NB4 (cell line): ENCODE data around the gene CCDC39.

Experiments used
- DNase-seq: peaks from one replicate; pipeline ENCODE4 v3.0.0; 2010; ENCODE audit warnings: low read depth
- H3K4me3 ChIP-seq: one replicate; pipeline ENCODE4 v1.5.1; 2011; ENCODE audit warnings: mild to moderate bottlenecking, low read depth, low read length, moderate library complexity
- MYC ChIP-seq: IDR thresholded peaks from 2 replicates; pipeline ENCODE4 v1.6.1; 2011; ENCODE audit warnings: low read depth, low read length
- POLR2A ChIP-seq: IDR thresholded peaks from 2 replicates; pipeline ENCODE4 v1.6.1; 2011; ENCODE audit warnings: mild to moderate bottlenecking; ENCODE audit not compliant: insufficient read length; ENCODE audit errors: extremely low read depth
- TF ChIP-seq, protein P1 (sequence below): IDR thresholded peaks from one replicate; pipeline ENCODE4 v1.5.1; 2012; ENCODE audit warnings: low read depth, low read length
- TF ChIP-seq, protein P2 (sequence below): IDR thresholded peaks from 2 replicates; pipeline ENCODE4 v1.6.1; 2011; ENCODE audit warnings: low read depth, low read length

CCDC39 gene

DNA sequence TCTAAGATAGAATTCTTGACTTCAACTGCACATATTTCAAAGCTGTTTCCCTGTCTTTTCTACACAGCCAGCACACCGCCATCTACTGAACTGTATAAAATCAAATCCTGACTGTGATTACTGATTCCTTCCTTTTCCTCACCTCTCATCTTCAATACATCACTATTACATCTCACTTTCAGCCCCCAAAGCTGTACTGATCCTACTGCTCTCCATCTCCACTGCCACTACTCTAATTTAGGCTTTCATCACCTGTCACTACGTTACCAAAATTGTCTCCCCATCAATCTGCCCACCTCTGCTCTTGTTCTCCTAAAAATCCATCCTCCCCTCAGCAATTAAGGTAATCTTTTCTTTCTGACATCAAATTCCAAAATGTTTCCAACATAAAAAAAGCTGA, 4.5 kb upstream of the CCDC39 start:
- no peak for DNase-seq
- TF ChIP-seq, protein P1, sequence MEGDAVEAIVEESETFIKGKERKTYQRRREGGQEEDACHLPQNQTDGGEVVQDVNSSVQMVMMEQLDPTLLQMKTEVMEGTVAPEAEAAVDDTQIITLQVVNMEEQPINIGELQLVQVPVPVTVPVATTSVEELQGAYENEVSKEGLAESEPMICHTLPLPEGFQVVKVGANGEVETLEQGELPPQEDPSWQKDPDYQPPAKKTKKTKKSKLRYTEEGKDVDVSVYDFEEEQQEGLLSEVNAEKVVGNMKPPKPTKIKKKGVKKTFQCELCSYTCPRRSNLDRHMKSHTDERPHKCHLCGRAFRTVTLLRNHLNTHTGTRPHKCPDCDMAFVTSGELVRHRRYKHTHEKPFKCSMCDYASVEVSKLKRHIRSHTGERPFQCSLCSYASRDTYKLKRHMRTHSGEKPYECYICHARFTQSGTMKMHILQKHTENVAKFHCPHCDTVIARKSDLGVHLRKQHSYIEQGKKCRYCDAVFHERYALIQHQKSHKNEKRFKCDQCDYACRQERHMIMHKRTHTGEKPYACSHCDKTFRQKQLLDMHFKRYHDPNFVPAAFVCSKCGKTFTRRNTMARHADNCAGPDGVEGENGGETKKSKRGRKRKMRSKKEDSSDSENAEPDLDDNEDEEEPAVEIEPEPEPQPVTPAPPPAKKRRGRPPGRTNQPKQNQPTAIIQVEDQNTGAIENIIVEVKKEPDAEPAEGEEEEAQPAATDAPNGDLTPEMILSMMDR: no peak
- TF ChIP-seq POLR2A: no peak
- TF ChIP-seq, protein P2, sequence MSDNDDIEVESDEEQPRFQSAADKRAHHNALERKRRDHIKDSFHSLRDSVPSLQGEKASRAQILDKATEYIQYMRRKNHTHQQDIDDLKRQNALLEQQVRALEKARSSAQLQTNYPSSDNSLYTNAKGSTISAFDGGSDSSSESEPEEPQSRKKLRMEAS: no peak
- no peak for TF ChIP-seq MYC

DNA sequence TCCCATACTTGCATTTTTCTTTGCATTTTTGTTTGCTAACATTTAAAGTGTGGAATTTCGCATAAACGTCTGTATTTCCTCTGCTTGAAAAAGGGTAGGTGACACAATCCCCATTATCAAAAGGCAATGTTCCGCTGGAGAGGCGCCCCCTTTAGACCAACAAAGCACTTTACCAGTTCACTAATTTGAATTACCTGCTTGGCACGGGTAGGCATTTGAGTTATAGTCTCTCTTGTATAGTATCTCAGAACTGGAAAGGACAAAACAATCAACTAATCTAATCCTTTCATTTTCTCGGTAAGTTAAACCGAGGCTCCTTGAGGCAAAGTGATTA, 775 bp upstream of the CCDC39 start:
- TF ChIP-seq, protein P2: no peak
- TF ChIP-seq, protein P1: no peak
- TF ChIP-seq POLR2A: no peak
- peak; percentile 2 for DNase-seq

More for the DNA sequence above, 4.5 kb upstream of the CCDC39 start:
- no peak overlapping the region for H3K4me3 ChIP-seq

DNA sequence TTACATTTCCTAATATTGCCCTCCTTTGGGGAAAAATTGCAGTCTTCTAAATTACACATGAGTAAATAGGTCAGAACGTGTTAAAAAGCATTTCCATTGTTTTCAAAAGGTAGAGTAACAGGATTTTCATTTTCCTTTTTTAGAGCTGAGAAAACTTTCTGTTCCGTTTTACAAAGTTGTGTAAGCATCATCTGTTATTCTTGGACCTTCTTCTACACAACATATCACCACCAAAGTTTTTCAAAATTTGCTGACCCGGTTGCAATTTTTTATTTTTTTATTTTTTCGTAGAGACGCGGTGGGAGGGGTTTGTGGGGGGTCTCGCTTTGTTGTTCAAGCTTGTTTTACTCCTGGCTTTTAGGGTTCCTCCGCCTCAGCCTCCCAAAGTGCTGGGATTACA, 1.1 kb downstream of the CCDC39 start:
- no peak for DNase-seq
- TF ChIP-seq POLR2A (no peak), MYC (no peak)
- TF ChIP-seq, protein P2: no peak
- TF ChIP-seq, protein P1: no peak
- H3K4me3 ChIP-seq: no peak overlapping the region

More for the DNA sequence above, 775 bp upstream of the CCDC39 start:
- no peak overlapping the region for H3K4me3 ChIP-seq

DNA sequence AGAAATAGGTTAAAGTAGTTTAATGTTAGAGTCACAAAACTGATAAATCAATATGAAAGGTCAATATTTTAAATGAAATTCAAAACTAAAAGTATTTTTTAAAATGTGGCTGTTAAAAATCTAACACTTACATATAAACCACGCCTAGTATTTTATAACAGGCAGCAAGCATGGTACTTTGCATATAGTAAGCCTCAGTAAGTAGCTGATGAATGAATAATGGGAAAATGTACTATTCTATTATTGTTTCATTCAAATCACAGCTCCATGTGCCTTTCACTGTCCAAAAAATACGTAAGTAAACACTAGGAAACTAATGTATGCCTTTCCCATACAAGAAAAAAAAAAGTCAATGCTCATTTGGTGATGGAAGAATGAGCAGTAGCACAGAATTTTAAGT, 17.8 kb downstream of the CCDC39 start:
- TF ChIP-seq MYC: no peak
- TF ChIP-seq, protein P1: no peak
- H3K4me3 ChIP-seq: no peak overlapping the region
- DNase-seq: no peak

DNA sequence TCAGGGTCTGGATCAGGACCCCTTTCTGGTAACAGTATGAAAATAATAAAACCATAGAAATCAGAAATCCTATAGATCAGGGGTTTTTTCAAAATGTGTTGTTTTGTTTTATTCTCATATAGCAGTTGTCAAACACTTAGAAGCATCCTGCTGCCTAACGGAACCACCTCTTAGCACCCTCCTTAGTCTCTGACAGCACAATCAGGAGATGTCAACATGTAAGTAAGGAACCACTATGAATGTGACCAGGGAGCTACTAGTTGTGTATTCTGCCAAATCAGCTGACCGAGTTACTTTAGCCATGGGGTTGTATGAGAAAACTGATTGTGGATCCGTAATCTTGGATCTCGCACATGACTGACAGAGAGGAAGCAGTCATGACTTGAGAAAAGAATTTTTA, 22.2 kb downstream of the CCDC39 start:
- H3K4me3 ChIP-seq: no peak overlapping the region
- no peak for TF ChIP-seq POLR2A
- TF ChIP-seq, protein P1: no peak
- DNase-seq: no peak

DNA sequence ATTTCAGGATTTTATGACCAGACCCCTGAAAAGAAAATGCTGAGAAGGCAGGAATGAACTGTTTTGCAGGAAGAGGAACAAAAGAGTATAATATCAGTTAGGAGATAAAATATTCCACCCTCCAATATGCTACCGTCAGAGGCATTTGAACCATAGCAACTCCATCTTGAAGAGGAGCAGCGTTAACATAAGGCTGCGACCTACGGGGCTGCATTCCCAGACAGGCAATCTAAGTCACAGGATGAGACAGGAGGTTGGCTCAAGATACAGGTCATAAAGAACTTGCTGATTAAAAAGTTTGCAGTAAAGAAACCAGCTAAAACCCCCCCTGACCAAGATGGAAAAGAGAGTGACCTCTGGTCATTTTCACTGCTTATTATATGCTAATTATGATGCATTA, 22.9 kb downstream of the CCDC39 start:
- H3K4me3 ChIP-seq: no peak overlapping the region
- DNase-seq: no peak
- TF ChIP-seq POLR2A: no peak
- TF ChIP-seq, protein P1: no peak
